Immature natural killer cell (primary cell): Measurements from ENCODE around the gene PSD4. TPM values are rescaled to one million over a fixed set of nuclear protein-coding genes. Genes with fewer than 3 reads are reported as not detected.

Experiments used
- DNase-seq, 3 donors: peaks; one replicate each; pipeline ENCODE4 v3.0.0; 2022; ENCODE audit warnings: mixed read lengths in 1 of 3
- H3K27ac Mint-ChIP-seq, 6 donors: one replicate each; pipeline ENCODE4 v1.8.0; 2020; ENCODE audit warnings: mixed read lengths in 6 of 6, mild to moderate bottlenecking in 5 of 6, inconsistent platforms in 4 of 6, moderate library complexity in 3 of 6
- H3K27me3 Mint-ChIP-seq, 3 donors: one replicate each; pipeline ENCODE4 v1.8.0; 2020 to 2021; ENCODE audit warnings: low read depth in 3 of 3, mild to moderate bottlenecking in 3 of 3, mixed read lengths in 3 of 3, moderate library complexity in 3 of 3, inconsistent platforms in 1 of 3
- H3K36me3 Mint-ChIP-seq, 3 donors: one replicate each; pipeline ENCODE4 v1.8.0; 2020; ENCODE audit warnings: mixed read lengths in 3 of 3, inconsistent platforms in 2 of 3, mild to moderate bottlenecking in 2 of 3
- H3K4me1 Mint-ChIP-seq, 2 donors: one replicate each; pipeline ENCODE4 v1.8.0; 2020; ENCODE audit warnings: inconsistent platforms in 2 of 2, mild to moderate bottlenecking in 2 of 2, mixed read lengths in 2 of 2, moderate library complexity in 1 of 2
- H3K4me3 Mint-ChIP-seq, 5 donors: one replicate each; pipeline ENCODE4 v1.8.0; 2020; ENCODE audit warnings: mild to moderate bottlenecking in 5 of 5, mixed read lengths in 5 of 5, inconsistent platforms in 3 of 5, moderate library complexity in 3 of 5
- H3K9me3 Mint-ChIP-seq, 6 donors: one replicate each; pipeline ENCODE4 v1.8.0; 2020; ENCODE audit warnings: mild to moderate bottlenecking in 6 of 6, mixed read lengths in 6 of 6, inconsistent platforms in 4 of 6, moderate library complexity in 3 of 6
- polyA plus RNA-seq, 3 donors: library from polyadenylated mRNA; unstranded; fragments of 300-500 nt; fragmentation: Illumina TruSeq; gene quantifications; one replicate each; pipeline ENCODE4 v1.2.3, GENCODE V29; 2021

Gene PSD4
- polyA plus RNA-seq, 3 donors from 2014 or later, result 17.0 to 72.3 (median 20.6) TPM

DNA sequence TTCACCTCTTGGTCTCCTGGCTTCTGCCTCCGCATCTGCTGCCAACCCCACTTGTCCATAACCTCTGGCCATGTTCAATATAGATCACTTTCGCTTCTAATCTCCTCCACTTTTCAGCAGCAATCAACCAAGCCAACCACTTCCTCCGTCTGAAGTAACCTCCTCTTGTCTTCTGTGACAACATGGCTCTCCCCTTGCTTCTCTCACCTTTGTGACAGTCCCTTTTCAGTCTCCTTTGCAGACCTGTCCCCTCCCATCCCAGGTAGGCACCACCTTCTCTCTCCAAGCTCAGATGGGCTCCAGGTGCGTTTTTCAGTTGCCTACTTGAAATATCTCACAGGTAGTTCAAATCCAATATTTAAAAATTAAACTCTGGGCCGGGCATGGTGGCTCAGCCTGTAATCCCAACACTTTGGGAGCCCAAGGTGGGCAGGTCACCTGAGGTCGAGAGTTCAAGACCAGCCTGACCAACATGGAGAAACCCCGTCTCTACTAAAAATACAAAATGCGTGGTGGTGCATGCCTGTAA is 4.7 kb upstream of the PSD4 start:
- H3K9me3 Mint-ChIP-seq, result no peaks in the 10 kb centered on the region
- peaks cover 7 to 14% (median 7%) of the 10 kb centered on the region in 3 donors for H3K27me3 Mint-ChIP-seq
- H3K36me3 Mint-ChIP-seq, result peaks cover 0 to 4% (median 0%) of the 10 kb centered on the region in 3 donors
- peak overlapping the region; percentile 52 to 88 (median 68) for H3K27ac Mint-ChIP-seq
- peak; percentile 52 to 63 (median 63) for DNase-seq
- H3K4me1 Mint-ChIP-seq, result peaks cover 61 to 62% of the 10 kb centered on the region in 2 donors
- peak overlapping the region; percentile 39 to 78 (median 63) for H3K4me3 Mint-ChIP-seq

DNA sequence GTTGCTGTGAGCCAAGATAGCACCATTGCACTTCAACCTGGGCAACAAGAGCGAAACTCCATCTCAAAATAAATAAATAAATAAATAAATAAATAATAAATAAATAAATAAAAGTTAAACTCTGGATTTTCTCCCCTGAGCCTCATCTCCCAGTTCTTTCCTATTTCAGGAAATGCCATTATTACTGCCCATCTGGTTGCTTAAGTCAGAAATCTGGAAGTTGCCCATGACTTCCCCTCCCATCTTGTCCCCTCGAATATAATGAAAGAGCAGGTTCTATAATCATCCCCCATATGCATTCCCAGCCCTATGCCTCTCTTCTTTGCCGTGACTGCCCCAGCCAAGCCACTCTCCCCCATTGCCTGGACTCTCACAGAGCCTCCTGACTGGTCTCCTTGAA is 4.2 kb upstream of the PSD4 start:
- peaks cover 61 to 64% of the 10 kb centered on the region in 2 donors for H3K4me1 Mint-ChIP-seq
- H3K9me3 Mint-ChIP-seq, result no peaks in the 10 kb centered on the region
- no peak for DNase-seq
- H3K36me3 Mint-ChIP-seq, result peaks cover 0 to 4% (median 0%) of the 10 kb centered on the region in 3 donors
- peak overlapping the region in 4 of 6 donors; percentile 60 to 91 (median 77) for H3K27ac Mint-ChIP-seq
- peaks cover 8 to 17% (median 12%) of the 10 kb centered on the region in 3 donors for H3K27me3 Mint-ChIP-seq
- H3K4me3 Mint-ChIP-seq, result peak overlapping the region in 3 of 5 donors; percentile 6 to 46 (median 36)

- Mint-ChIP-seq H3K36me3 (peaks cover 7 to 12% (median 7%) of the 10 kb centered on the region in 3 donors), H3K27ac (peak overlapping the region; percentile 54 to 98 (median 95)), H3K9me3 (peaks cover 0 to 6% (median 0%) of the 10 kb centered on the region in 6 donors), H3K4me1 (peaks cover 74 to 78% of the 10 kb centered on the region in 2 donors), H3K27me3 (peaks cover 13 to 29% (median 23%) of the 10 kb centered on the region in 3 donors), H3K4me3 (peak overlapping the region; percentile 28 to 71 (median 60))
- DNase-seq, result no peak
Observed at GRCh38 chr2:113171334-113172075, 2.3 kb upstream of the PSD4 start.

- Mint-ChIP-seq H3K4me3 (peak overlapping the region; percentile 91 to 98 (median 94)), H3K4me1 (peaks cover 82 to 84% of the 10 kb centered on the region in 2 donors), H3K9me3 (peaks cover 0 to 6% (median 0%) of the 10 kb centered on the region in 6 donors), H3K36me3 (peaks cover 8 to 13% (median 13%) of the 10 kb centered on the region in 3 donors), H3K27me3 (peaks cover 13 to 33% (median 23%) of the 10 kb centered on the region in 3 donors), H3K27ac (peak overlapping the region; percentile 94 to 98 (median 97))
- no peak for DNase-seq
Observed at GRCh38 chr2:113172721-113173541, 840 bp upstream of the PSD4 start.

DNA sequence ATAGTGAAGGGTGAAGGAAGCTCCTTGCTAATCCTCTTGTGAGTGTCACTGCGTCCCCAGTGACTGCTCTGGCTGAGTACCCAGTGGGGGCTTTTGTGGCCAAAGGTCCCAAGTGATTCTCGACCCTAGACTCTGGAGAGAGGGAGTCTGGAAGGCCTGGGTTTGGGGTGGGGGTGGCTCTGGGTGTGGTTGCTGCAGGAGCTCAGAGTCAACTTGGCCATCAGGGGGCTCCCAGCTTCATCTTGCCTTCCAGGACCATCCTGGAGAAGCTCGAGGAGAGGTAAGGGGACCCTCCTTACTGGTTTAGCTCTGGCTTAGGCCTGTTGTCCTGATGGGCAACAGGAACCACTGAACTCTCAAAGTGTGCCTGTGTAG is 592 bp downstream of the PSD4 start:
- Mint-ChIP-seq H3K4me1 (peaks cover 82 to 84% of the 10 kb centered on the region in 2 donors), H3K27ac (peak overlapping the region; percentile 94 to 98 (median 97)), H3K9me3 (peaks cover 0 to 6% (median 0%) of the 10 kb centered on the region in 6 donors), H3K4me3 (peak overlapping the region; percentile 91 to 98 (median 94)), H3K27me3 (peaks cover 13 to 33% (median 23%) of the 10 kb centered on the region in 3 donors), H3K36me3 (peaks cover 8 to 16% (median 11%) of the 10 kb centered on the region in 3 donors)
- no peak for DNase-seq

- H3K36me3 Mint-ChIP-seq, result peaks cover 8 to 16% (median 11%) of the 10 kb centered on the region in 3 donors
- peaks cover 82 to 84% of the 10 kb centered on the region in 2 donors for H3K4me1 Mint-ChIP-seq
- peak overlapping the region; percentile 91 to 98 (median 94) for H3K4me3 Mint-ChIP-seq
- H3K9me3 Mint-ChIP-seq, result peaks cover 0 to 6% (median 0%) of the 10 kb centered on the region in 6 donors
- H3K27ac Mint-ChIP-seq, result peak overlapping the region; percentile 94 to 98 (median 97)
- DNase-seq, result peak; percentile 85 to 87 (median 86)
- H3K27me3 Mint-ChIP-seq, result peaks cover 13 to 29% (median 23%) of the 10 kb centered on the region in 3 donors
Observed at GRCh38 chr2:113175042-113175628, 1.4 kb downstream of the PSD4 start.

- peaks cover 88 to 91% of the 10 kb centered on the region in 2 donors for H3K4me1 Mint-ChIP-seq
- H3K9me3 Mint-ChIP-seq, result peaks cover 0 to 6% (median 0%) of the 10 kb centered on the region in 6 donors
- H3K27ac Mint-ChIP-seq, result peak overlapping the region; percentile 94 to 98 (median 97)
- H3K27me3 Mint-ChIP-seq, result peaks cover 13 to 29% (median 23%) of the 10 kb centered on the region in 3 donors
- peak; percentile 40 to 47 (median 46) for DNase-seq
- peak overlapping the region; percentile 91 to 98 (median 94) for H3K4me3 Mint-ChIP-seq
- H3K36me3 Mint-ChIP-seq, result peaks cover 8 to 16% (median 11%) of the 10 kb centered on the region in 3 donors
Observed at GRCh38 chr2:113175736-113176695, 2.2 kb downstream of the PSD4 start.

- Mint-ChIP-seq H3K4me1 (peaks cover 88 to 91% of the 10 kb centered on the region in 2 donors), H3K27me3 (peaks cover 13 to 30% (median 25%) of the 10 kb centered on the region in 3 donors), H3K27ac (peak overlapping the region; percentile 94 to 98 (median 97)), H3K4me3 (peak overlapping the region; percentile 91 to 98 (median 94)), H3K36me3 (peaks cover 9 to 18% (median 13%) of the 10 kb centered on the region in 3 donors), H3K9me3 (peaks cover 0 to 6% (median 0%) of the 10 kb centered on the region in 6 donors)
- DNase-seq, result no peak
Observed at GRCh38 chr2:113176696-113177355, 3.1 kb downstream of the PSD4 start.

DNA sequence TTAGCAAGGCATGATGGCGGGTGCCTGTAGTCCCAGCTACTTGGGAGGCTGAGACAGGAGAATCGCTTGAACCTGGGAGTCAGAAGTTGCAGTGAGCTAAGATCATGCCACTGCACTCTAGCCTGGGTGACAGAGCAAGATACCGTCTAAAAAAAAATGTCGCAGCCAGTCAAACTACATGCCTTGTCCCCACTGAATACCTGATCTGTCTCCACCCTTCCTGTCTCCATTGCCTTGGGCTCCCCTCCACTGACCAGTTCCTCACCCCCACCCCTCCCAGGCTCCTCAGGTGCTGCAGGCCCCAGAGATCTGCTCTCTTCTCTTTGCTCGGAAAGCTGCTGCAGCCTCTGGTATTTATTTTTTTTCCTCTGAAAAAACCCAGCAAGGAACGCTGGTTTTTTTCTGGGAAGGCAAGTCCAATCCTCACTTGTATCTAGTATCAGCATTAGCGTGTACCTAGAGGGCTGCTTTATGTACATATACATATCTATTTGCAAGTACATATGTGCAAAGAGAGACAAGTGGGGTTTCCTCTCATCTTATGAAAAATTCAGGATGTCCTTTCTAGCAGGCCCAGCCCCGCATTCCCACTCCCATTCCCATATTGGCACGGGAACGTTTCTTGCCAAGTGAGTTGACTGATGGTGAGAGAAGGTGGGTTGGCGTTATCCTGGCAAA is 4.4 kb downstream of the PSD4 start:
- Mint-ChIP-seq H3K27ac (peak overlapping the region; percentile 92 to 98 (median 97)), H3K4me3 (peak overlapping the region; percentile 72 to 96 (median 92)), H3K27me3 (peaks cover 13 to 31% (median 27%) of the 10 kb centered on the region in 3 donors), H3K36me3 (peaks cover 12 to 26% (median 15%) of the 10 kb centered on the region in 3 donors), H3K9me3 (peaks cover 0 to 6% (median 0%) of the 10 kb centered on the region in 6 donors), H3K4me1 (peaks cover 88 to 91% of the 10 kb centered on the region in 2 donors)
- DNase-seq, result no peak

GRCh38 chr2:113178891-113179290 is 5.1 kb downstream of the PSD4 start:
- Mint-ChIP-seq H3K36me3 (peaks cover 12 to 31% (median 16%) of the 10 kb centered on the region in 3 donors), H3K27ac (peak overlapping the region; percentile 92 to 98 (median 97)), H3K4me3 (peak overlapping the region; percentile 72 to 96 (median 92)), H3K27me3 (peaks cover 11 to 25% (median 20%) of the 10 kb centered on the region in 3 donors), H3K9me3 (peaks cover 0 to 6% (median 0%) of the 10 kb centered on the region in 6 donors), H3K4me1 (peaks cover 88 to 91% of the 10 kb centered on the region in 2 donors)
- DNase-seq, result peak in 2 of 3 donors; percentile 23 to 24

GRCh38 chr2:113179446-113180045 is 5.8 kb downstream of the PSD4 start:
- Mint-ChIP-seq H3K36me3 (peaks cover 12 to 33% (median 18%) of the 10 kb centered on the region in 3 donors), H3K27me3 (peaks cover 10 to 19% (median 16%) of the 10 kb centered on the region in 3 donors), H3K4me3 (peak overlapping the region; percentile 72 to 96 (median 92)), H3K27ac (peak overlapping the region; percentile 92 to 98 (median 97)), H3K4me1 (peaks cover 90 to 92% of the 10 kb centered on the region in 2 donors), H3K9me3 (peaks cover 0 to 6% (median 0%) of the 10 kb centered on the region in 6 donors)
- DNase-seq, result no peak
